Keratinocyte (primary cell): ENCODE results near the gene FOXK1. TPM values are rescaled to one million over a fixed set of nuclear protein-coding genes. Genes with fewer than 3 reads are reported as not detected.
"Not testable (repeated sequence)": the region's sequence is repeated elsewhere in the genome, so short reads cannot be mapped to it uniquely, and the experiment has no call there.

ENCODE experiments used
- DNase-seq: peaks from one replicate; pipeline ENCODE4 v3.0.0-alpha.2; 2011; ENCODE audit warnings: low read depth, missing footprints, low spot score
- FAIRE-seq: peaks from 2 replicates; lab custom pipeline; 2011; peaks lifted over from hg19 to GRCh38; lab: Jason Lieb, UNC
- H2AFZ ChIP-seq: 2 replicates; pipeline ENCODE4 v1.6.0; 2012; ENCODE audit warnings: low read length, control low read depth, inconsistent platforms; ENCODE audit not compliant: control insufficient read depth
- H3K27ac ChIP-seq: 2 replicates; pipeline ENCODE4 v1.5.1; 2011; ENCODE audit warnings: low read length; ENCODE audit not compliant: control insufficient read depth, insufficient read depth
- H3K27me3 ChIP-seq: 3 replicates; pipeline ENCODE4 v1.6.0; 2011; ENCODE audit warnings: low read length; ENCODE audit not compliant: control insufficient read depth, insufficient read depth; ENCODE audit errors: extremely low read depth
- H3K36me3 ChIP-seq, 2 experiments: 2 replicates in 1 of 2; 3 replicates in 1 of 2; pipeline ENCODE4 v1.5.1; 2011; ENCODE audit warnings: low read length in 2 of 2, mild to moderate bottlenecking in 1 of 2; ENCODE audit not compliant: control insufficient read depth in 2 of 2, insufficient read depth in 2 of 2; ENCODE audit errors: extremely low read depth in 1 of 2
- H3K4me1 ChIP-seq: 3 replicates; pipeline ENCODE4 v1.5.1; 2011; ENCODE audit warnings: low read length; ENCODE audit not compliant: control insufficient read depth, insufficient read depth; ENCODE audit errors: extremely low read depth
- H3K4me2 ChIP-seq: 3 replicates; pipeline ENCODE4 v1.6.0; 2011; ENCODE audit warnings: low read depth, low read length; ENCODE audit not compliant: control insufficient read depth, insufficient read depth; ENCODE audit errors: extremely low read depth
- H3K4me3 ChIP-seq, 3 experiments: fragments of 200-600 bp in 1 of 3; sonication (generic) in 1 of 3; 2 replicates in 2 of 3; 3 replicates in 1 of 3; pipeline ENCODE4 v1.5.1; 2011 to 2016; ENCODE audit warnings: low read length in 3 of 3, mild to moderate bottlenecking in 3 of 3, control low read depth in 2 of 3, inconsistent platforms in 1 of 3, low read depth in 1 of 3, mixed read lengths in 1 of 3, mixed run types in 1 of 3, moderate library complexity in 1 of 3; ENCODE audit not compliant: control insufficient read depth in 2 of 3, insufficient read depth in 2 of 3; ENCODE audit errors: extremely low read depth in 1 of 3
- H3K79me2 ChIP-seq: 2 replicates; pipeline ENCODE4 v1.6.0; 2012; ENCODE audit warnings: low read length; ENCODE audit not compliant: control insufficient read depth, insufficient read depth
- H3K9ac ChIP-seq: 3 replicates; pipeline ENCODE4 v1.6.0; 2011; ENCODE audit warnings: low read length; ENCODE audit not compliant: control insufficient read depth, insufficient read depth; ENCODE audit errors: extremely low read depth
- H3K9me1 ChIP-seq: 3 replicates; pipeline ENCODE4 v1.6.0; 2011; ENCODE audit warnings: low read length; ENCODE audit not compliant: control insufficient read depth, insufficient read depth; ENCODE audit errors: extremely low read depth
- H3K9me3 ChIP-seq: 2 replicates; pipeline ENCODE4 v1.5.1; 2012; ENCODE audit warnings: low read depth, low read length; ENCODE audit not compliant: control insufficient read depth
- H4K20me1 ChIP-seq: 3 replicates; pipeline ENCODE4 v1.6.0; 2011; ENCODE audit warnings: low read length; ENCODE audit not compliant: control insufficient read depth, insufficient read depth; ENCODE audit errors: extremely low read depth
- CTCF ChIP-seq, 3 experiments: IDR thresholded peaks in 1 of 3; conservative IDR thresholded peaks in 1 of 3; optimal IDR thresholded peaks in 1 of 3; 2 replicates in 2 of 3; 3 replicates in 1 of 3; pipeline versions ENCODE3 to v1.5.1; 2011; ENCODE audit warnings: low read length in 3 of 3, mild to moderate bottlenecking in 3 of 3, moderate library complexity in 2 of 3, control low read depth in 1 of 3, inconsistent platforms in 1 of 3; ENCODE audit not compliant: insufficient read depth in 2 of 3; ENCODE audit errors: extremely low read depth in 1 of 3
- EZH2 ChIP-seq: IDR thresholded peaks from one replicate; pipeline ENCODE4 v1.6.1; 2012; ENCODE audit warnings: inconsistent platforms, mild to moderate bottlenecking, low read length, moderate library complexity
- dilution Hi-C: fragments of 300-500 bp; cut with MboI; formaldehyde crosslinking; loops from one replicate; pipeline ENCODE4 v1.7.0; 2020; ENCODE audit warnings: low sequenced_read_pairs; ENCODE audit not compliant: extremely low pct_ligation_motif_present
- polyA plus RNA-seq, 5 experiments: library from polyadenylated mRNA; depleted of rRNA in 3 of 5; stranded (reverse) in 3 of 5; stranded (forward) in 1 of 5; unstranded in 1 of 5; fragments of >200 nt; gene quantifications; 1 replicate in 1 of 5; 2 replicates in 3 of 5; 3 replicates in 1 of 5; pipeline versions ENCODE4 v1.2.1 to v1.2.3, GENCODE V29; 2011 to 2012; ENCODE audit warnings: missing spikeins in 2 of 5, low read depth in 1 of 5, low replicate concordance in 1 of 5

FOXK1 gene
- polyA plus RNA-seq, 1 donor (not counting 4 experiments of a cell fraction or from before 2014, with no cell fraction given), result 4.4 TPM

DNA sequence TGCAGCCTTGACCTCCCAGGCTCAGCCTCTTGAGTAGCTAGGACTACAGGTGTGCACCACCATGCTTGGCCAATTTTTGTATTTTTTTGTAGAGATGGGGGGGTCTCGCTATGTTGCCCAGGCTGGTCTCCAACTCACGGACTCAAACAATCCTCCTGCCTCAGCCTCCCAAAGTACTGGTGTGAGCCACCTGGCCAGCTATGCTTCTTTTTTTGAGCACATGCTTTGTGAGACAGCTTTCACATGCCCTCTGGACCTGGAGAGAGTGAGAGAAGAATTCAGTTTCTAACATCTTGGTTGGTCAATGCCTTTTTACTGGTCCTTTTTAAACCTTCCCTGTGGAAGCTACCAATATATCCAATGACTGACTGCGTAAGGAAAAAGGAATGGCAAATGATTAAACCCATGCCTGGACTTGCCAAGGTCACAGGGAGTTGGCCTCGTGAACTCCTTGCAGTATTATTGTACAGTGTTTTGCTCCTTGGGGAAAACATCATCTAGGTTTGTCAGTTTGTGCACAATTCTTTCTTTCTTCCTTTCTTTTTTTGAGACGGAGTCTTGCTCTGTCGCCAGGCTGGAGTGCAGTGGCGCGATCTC is 6.2 kb upstream of the FOXK1 start:
- Histone ChIP-seq H3K9me3 (peaks cover 3% of the 10 kb centered on the region), H2AFZ (no peak overlapping the region), H3K27me3 (no peaks in the 10 kb centered on the region), H3K4me2 (no peak overlapping the region), H3K36me3 (no peaks in the 10 kb centered on the region), H3K79me2 (no peaks in the 10 kb centered on the region), H3K4me1 (peaks cover 5% of the 10 kb centered on the region), H3K9me1 (no peaks in the 10 kb centered on the region), H3K4me3 (no peak overlapping the region), H4K20me1 (no peaks in the 10 kb centered on the region), H3K27ac (no peak overlapping the region), H3K9ac (no peak overlapping the region)
- FAIRE-seq (no peak), DNase-seq (no peak)
- dilution Hi-C loops, result no loop called here
- TF ChIP-seq EZH2, result no peak
- no peak for TF ChIP-seq CTCF (optimal IDR thresholded peaks at IDR 0.05 in 1 of 3, IDR thresholded peaks at IDR 0.05 in 1 of 3, conservative IDR thresholded peaks at IDR 0.05 in 1 of 3; ENCODE audit: extremely low read depth in 1 of 3, insufficient read depth in 2 of 3, low read length in 3 of 3)

GRCh38 chr7:4677518-4677917 is 4.6 kb upstream of the FOXK1 start:
- H3K4me3 ChIP-seq, H3K79me2 ChIP-seq, H3K27me3 ChIP-seq, H2AFZ ChIP-seq, H3K27ac ChIP-seq, H3K4me1 ChIP-seq, H3K9ac ChIP-seq, H3K36me3 ChIP-seq, H3K4me2 ChIP-seq, dilution Hi-C loops, DNase-seq, H3K9me3 ChIP-seq, FAIRE-seq, H4K20me1 ChIP-seq, H3K9me1 ChIP-seq: not testable (repeated sequence)
